ENCODE measurements around the gene MTHFR.

Gene MTHFR

DNA sequence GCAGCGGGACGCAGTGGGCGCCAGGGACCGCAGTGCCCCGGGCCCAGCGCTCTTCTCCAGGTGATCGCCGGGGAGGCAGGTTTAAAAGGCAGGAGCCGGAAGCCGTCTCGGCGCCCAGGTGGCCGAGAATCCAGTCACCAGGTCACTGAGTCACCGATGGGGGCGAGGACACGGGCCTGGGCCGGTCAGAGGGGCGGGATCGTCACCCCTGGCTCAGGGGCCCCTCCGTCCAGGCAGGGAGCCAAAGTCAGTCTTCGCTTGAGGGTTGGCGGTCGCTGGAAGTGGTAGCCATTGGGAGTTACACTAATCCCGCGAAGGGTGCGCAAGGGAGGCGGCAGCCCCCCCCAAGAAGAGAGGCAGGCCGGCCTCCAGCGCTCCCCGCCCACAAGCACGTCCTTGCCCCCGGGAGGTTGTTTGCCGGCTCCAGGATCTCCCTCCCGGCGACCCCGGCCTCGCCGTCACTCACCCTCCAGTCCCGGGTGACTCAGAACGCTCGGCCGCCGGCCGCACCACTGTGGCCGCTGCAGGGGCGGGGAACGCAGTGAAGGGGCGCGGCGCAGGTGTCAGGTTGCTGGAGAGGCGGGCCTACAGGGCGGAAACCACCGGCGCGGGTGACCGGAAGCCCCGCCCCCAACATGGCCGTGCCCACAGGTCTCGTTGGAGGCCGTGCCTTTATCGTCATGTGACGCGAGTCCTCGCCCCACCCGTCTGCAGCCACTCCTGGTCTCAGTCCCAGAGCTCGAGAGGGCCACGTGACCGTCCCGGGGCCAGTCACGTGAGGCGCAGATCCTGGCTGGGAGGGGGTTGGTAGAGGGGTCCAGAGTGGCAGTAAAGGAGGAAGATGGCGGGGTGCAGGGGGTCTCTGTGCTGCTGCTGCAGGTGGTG lies at the start of gene MTHFR, which contains the start of gene CLCN6:
Gene MTHFR, minus strand, starts transcription at position 543 of the 885 bp plus-strand sequence. CDS start 2,848 bp downstream, outside the sequence.
Gene CLCN6, plus strand, starts transcription at position 770 of the 885 bp plus-strand sequence. Its CDS starts 72 bp downstream, at position 842.
- DNase-seq: peak; percentile 96

DNA sequence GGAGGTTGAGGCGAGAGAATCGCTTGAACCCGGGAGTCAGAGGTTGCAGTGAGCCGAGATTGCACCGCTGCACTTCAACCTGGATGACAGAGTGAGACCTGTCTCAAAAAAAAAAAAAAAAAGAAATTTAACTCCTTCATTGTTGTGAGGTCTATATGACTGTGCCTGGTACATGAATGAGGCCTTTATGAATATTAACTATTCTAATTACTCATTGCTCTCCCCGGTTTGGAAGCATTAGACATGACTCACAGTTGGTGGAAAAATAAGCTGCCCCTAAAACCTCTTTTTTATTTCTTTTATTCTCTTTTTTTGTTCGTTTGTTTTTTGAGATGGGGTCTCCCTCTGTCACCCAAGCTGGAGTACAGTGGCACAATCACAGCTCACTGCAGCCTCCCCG lies 49.7 kb upstream of the MTHFR start:
- no peak for DNase-seq

DNA sequence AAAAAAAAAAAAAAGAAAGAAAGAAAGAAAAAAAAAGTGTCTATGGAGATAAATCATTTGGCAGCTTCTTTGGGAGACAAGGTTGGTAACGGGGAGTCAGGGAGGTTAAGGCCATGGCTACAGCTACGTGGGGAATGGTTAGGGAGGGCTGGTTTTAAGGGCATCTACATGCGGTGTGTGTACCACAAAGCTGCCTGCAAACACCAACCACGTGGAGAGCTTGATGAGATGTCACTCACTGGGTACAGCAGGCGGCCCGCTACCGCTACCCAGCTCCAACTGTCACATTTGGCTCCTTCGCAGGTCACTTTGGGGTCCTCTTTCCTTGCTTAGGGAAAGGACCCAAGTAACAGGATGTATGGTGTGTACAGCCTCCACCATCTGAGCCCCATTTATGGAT lies 48.8 kb upstream of the MTHFR start:
- no peak for DNase-seq

DNA sequence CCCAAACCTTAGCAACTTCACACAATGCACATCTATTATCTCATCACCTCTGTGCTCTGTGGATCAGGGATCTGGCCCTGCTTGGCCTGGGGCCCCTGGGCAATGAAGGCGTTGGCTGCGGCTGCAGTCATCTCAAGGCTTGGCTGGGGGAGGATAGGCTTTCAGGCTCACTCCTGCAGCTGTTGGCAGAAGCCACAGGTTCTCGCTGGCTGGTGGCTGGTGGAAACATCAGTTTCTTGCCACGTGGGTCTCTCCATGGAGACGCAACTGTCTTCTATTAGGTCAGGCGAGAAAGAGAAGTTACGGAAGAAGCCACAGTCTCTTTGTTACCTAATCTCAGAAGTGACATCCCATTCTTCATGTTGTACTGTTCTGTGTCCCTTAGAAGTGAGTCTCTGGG lies 45.4 kb upstream of the MTHFR start:
- no peak for DNase-seq

DNA sequence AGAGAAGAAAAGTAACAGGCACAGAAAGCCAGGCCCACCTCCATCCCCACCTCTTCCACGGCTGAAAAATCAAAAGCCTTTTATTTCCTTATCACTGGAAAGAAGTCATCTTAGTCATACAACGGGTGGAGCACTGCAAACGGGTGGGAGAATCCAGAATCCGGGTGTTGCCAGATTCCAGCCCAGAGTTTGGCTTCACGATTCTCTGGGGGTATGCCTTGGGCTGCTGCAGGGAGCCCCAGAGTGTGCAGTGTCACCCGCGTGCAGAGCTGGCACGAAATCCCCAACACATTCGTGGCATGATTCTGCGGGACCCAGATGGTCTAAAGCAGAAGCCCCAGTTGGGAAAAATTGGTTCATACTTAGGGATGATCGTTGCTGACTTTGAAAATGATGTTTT lies 44.4 kb upstream of the MTHFR start:
- DNase-seq: no peak

DNA sequence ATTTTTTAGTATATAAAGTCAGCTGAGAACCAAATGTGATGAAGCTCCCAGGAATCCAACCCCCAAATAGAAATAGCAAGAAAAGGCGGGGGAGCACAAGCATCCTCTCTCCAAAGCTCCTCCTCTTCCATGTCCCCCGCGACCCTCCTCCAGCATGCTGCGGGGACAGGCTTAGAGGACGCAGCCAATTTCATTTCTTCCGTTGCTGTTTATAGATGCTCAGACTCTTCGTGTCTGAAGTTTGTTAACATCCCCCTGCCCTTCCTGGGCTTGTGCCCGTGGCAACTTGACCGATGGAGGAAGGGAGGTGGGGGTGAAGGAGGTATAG lies 42.6 kb upstream of the MTHFR start:
- no peak for DNase-seq

DNA sequence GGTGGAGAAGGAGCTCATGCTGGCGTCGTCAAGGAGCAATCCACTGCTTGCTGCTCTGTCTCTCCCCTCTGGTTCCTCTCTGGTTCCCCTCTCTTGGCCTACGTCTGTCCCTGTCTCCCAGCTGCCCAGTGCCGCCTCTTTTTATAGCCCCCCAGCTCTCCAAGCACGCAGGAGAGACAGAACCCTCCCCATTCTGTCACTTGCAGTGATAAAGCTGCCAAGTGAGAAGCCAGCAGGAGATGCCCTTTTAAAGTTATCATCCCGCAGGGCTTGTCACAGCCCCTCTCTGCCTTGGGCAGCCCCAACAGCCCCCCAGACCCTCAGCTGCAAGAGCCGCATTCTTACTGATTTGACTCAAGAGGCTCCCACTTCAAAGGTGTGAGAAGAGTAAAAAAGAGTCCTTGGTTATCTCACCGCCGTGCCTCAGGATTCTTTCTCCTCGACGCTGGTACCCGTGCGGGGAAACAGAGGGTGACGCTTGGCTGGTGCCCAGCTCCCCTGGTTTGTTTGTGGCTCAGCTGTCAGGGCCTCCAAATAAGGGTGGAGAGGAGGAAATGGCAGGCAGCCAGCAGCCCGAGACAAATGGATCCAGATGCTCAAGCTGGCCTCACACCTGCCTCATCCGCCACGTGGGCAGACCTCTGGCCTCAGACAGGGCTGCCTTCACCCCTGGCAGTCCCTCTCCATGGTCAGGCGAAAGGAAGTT lies 42.1 kb upstream of the MTHFR start, which contains the start of gene NPPA:
Gene NPPA, minus strand, starts transcription at position 117 of the 706 bp plus-strand sequence. Its CDS starts 99 bp downstream, at position 18.
- no peak for DNase-seq

DNA sequence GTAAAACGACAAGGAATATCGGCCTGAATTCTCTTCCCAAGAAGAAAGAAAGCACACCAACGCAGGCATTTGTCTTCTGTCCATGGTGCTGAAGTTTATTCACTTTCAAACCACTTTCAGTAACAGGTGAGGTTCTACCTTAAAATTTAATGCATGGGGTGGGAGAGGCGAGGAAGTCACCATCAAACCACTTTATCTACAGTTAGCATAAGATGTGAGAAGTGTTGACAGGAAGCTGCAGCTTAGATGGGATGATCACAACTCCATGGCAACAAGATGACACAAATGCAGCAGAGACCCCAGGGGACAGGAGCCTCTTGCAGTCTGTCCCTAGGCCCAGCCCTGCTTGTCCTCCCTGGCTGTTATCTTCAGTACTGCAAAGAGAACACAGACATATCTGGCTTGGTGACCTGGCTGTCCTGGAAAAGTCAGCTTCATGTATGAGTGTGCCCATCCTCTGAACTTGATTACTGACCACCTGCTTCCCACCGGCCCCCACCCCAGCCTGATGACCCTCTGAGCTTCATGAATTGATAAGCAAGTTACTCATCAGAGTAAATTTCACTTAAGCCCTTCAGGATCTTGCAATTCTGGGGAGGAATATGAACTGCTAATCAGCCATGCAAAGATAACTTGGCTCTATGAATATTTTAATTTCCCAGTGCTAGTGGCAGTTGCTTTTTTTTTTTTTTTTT lies 40.0 kb upstream of the MTHFR start:
- no peak for DNase-seq

DNA sequence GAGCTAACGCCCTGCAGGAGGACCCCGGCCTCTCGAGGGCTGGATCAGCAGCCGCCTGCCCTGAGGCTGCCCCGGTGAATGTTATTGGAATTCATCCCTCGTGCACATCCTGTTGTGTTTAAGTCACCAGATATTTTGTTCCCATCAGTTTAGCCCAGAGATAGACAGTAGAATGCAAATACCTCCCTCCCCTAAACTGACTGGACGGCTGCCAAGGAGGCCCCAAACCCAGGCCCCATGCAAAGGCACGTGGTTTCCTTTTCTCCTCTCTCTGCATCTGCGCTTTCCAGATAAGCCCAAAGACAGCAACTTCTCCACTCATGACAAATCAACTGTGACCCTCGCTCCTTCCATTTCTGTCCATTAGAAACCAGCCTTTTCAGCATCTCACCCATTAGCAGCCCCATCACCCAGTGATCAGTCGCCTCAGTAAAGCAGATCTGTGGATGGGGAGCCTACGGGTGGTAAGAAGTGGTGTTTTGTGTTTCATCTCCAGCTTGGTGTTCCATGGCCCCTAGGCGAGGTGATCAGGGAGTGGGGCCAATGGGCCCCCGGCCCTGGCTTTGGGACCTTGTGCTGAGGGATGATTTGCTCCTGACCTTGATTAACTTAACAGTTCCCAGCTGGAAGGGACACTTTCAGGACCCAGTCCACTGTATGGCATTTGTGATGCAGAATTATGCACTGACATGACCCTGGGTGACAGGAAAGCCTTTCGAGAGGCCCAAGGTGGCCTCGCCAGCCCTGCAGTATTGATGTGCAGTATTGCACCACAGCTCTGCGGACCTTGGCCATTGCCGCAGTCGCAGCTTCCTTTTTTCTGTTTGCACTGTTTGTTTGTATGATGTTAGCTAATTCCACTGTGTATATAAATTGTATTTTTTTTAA lies 36.6 kb upstream of the MTHFR start:
- DNase-seq: no peak

DNA sequence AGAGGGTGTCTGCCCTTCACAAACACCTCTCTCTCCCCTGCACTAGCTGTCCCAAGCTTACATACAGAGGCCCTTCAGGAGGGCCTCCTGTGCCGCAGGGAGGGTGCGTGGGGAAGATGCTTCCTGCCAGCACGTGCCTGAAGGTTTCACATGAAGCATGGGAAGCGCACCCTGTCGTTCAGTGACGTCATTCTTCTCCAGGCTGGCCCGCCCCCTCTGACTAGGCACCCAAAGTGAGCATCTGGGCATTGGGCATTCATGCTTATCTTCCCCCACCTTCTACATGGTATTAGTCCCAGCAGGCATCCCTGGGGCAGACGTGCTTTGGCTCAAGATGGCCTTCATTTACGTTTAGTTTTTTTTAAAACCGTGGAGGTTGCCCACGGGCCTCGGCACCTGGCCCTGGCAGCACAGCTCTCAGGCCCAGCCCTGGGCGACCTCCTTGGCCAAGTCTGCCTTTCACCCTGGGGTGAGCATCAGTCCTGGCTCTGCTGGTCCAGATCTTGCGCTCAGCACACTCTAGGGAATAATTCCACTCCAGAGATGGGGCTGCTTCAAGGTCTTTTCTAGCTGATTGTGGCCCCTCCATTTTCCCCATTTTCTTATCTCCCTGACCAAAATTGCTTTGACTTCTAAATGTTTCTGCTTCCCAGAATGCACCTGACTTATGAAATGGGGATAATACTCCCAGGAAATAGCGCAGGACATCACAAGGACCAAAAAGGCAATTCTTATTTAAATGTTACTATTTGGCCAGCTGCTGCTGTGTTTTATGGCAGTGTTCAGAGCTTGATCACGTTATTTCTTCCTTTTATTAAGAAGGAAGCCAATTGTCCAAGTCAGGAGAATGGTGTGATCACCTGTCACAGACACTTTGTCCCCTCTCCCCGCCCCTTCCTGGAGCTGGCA lies 35.7 kb upstream of the MTHFR start:
- no peak for DNase-seq

DNA sequence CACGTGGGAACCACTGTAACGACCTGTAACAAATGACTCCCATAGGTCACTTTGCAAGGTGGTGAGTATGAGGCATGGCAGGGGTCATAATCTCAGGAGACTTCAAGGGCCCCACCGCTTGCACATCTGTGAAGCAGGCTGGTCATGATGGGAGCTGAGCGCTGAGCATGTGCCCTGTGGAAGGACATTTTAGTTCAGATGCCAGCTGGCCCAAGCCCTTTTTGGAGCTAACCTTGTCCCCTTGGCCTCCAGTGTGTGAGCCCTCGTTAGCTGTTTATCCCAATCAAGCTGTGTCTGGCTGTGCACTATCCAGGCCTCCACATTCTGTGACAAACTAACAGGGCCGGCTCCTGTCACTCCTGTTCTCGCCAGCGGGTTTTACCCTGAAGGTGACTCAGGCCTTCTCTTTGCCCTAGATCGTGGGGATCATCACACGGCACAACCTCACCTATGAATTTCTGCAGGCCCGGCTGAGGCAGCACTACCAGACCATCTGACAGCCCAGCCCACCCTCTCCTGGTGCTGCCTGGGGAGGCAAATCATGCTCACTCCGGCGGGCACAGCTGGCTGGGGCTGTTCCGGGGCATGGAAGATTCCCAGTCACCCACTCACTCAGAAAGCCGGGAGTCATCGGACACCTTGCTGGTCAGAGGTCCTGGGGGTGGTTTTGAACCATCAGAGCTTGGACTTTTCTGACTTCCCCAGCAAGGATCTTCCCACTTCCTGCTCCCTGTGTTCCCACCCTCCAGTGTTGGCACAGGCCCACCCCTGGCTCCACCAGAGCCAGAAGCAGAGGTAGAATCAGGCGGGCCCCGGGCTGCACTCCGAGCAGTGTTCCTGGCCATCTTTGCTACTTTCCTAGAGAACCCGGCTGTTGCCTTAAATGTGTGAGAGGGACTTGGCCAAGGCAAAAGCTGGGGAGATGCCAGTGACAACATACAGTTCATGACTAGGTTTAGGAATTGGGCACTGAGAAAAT lies 34.3 kb upstream of the MTHFR start:
- no peak for DNase-seq

DNA sequence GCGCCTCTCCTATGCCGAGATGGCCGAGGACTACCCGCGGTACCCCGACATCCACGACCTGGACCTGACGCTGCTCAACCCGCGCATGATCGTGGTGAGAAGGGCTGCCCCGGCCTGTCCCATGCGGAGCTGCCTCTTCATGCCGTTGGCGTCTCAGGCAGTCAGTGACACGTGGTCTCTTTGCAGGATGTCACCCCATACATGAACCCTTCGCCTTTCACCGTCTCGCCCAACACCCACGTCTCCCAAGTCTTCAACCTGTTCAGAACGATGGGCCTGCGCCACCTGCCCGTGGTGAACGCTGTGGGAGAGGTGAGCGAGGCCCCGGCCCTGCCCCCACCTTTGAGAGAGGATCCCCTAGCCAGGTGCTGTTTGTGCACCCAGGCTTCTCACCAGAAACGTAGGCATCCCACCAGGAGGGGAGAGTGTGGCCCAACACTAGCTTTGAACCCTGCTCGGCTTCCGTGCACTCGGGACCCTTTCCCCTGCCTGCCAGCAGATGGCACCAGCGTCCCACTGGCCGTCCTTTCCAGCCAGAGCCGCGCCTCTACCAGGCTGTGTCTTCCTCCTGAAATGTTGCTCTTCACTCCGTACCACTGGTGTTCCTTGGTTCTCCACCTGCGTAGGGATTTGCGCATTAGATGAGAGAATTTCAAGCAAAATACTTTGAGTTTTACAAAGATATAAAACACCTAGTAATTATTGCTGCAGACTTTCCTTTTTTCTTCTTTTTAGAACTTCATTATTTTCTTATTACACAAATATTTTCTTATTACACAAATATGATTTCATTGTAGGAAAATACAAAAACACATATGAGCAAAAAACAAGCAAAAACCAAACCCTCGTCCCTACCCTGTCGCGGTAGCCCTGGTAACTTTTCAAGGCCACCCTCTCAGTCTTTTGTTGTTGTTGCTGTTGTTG lies 32.8 kb upstream of the MTHFR start:
- peak; percentile 69 to 71 for DNase-seq

DNA sequence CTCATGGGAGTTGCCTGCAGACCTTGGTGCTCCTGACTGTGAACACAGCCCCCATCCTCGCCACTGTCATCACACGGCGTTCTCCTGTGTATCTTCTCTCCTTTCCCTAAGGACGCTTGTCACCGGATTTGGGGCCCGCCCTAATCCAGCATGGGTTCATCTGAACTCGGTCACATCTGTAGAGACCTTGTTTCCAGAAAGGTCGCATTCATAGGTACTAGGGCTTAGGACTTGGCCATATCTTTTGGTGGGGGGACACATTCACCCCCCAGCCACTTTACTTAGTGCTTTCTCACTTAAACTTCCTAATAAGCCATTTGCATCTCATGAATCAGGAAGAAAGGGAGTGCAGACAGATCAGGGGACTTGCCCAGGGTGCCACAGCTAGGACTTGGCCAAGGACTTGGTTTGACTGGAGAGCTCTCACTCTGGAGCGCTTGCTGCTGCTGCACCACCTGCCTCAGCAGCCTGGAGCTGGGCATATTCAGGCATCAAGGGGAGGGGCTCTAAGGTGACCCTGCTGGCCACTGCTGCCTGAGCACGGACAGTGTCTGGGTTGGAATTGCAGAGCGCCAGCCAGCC lies 32.1 kb upstream of the MTHFR start:
- DNase-seq: no peak

DNA sequence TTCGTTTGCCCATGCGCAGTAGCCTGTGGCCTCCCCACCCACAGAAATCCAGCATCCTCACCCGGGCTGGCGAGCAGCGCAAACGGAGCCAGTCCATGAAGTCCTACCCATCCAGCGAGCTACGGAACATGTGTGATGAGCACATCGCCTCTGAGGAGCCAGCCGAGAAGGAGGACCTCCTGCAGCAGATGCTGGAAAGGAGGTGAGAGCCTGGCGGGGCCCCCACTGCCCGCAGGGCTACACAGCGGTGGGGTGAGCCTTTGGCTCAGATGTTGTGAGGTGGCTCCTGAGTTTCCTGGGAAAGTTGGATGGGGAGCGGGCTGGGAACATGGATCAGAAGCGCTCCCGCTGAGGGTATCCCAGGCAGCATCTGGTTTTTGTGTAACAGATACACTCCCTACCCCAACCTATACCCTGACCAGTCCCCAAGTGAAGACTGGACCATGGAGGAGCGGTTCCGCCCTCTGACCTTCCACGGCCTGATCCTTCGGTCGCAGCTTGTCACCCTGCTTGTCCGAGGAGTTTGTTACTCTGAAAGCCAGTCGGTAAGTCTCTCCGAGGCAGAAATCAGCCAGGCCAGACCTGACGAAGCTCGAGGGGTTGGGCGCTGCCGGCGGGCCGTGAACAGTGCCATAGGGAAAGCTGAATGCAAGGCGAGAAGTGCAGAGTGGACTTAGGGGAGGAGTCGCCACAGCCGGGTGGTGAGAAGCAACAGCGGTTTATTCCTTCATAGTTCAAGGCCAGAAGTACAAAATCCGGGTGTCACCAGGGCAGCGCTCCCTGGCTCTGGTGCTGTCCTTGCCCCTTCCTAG lies 31.4 kb upstream of the MTHFR start:
- no peak for DNase-seq

DNA sequence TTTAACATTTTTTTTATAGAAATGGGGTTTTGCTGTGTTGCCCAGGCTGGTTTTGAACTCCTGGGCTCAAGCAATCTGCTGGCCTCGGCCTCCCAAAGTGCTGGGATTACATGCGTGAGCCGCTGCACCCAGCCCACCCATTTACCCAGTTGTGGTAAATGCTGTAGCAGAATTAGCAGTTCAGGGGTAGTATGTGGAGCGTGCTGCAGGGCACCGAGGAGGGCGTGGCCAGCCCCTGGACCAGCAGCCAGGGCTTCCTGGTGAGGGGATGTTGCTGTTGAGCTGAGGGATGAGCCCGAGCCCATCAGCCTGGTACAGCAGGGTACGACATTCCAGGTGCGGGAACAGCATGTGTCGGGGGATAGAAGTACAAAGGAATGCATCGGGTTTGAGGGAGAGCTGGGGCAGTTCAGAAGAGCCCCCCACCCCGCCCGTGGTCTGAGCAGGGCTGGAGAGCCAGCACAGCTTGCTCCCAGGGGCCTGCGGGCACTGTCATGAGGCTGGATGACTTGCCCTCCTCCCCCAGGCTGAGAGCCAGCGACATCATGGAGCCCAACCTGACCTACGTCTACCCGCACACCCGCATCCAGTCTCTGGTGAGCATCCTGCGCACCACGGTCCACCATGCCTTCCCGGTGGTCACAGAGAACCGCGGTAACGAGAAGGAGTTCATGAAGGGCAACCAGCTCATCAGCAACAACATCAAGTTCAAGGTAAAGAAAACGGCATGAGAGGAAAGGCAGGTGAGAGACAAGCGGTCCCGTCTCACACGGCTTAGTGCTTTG lies 29.9 kb upstream of the MTHFR start:
- no peak for DNase-seq

DNA sequence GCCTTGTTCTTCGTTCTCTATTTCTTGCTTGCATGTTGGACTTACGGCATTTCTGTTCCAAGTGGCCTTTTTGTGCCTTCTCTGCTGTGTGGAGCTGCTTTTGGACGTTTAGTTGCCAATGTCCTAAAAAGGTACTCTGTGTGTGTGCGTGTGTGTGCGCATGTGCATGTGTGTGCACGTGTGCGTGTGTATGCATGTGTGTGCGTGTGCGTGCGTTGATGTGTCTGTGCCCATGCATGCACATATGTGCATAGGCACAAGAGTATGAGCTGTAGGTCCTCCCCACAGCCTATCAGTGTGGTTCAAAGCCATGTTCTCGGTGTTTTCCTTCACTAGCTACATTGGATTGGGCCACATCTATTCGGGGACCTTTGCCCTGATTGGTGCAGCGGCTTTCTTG lies 28.1 kb upstream of the MTHFR start:
- no peak for DNase-seq

DNA sequence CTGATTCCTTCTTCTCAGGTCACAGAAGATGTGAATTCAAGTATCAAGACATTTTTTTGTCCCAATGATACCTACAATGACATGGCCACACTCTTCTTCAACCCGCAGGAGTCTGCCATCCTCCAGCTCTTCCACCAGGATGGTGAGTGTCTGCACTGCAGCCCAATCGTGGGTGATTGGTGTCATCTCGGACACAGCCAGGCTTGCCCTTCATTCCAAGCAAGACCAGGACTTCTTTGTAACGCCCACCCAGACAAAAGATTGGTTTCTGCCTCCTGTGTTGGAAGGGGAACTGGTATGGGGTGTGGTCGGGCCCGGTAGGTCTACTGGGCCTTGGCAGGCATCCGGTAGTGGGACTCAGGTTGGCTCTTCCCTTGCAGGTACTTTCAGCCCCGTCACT lies 27.7 kb upstream of the MTHFR start:
- DNase-seq: no peak

Data from stimulated activated CD4-positive, alpha-beta T cell treated with anti-CD3 and anti-CD28 coated beads, Interleukin-2, amount 100 ng/mL, for 48 hours (primary cell).